Heart left ventricle (tissue), 16 donors: ENCODE measurements around the gene CRB1. TPM values are rescaled to one million over a fixed set of nuclear protein-coding genes. Genes with fewer than 3 reads are reported as not detected.

Source experiments
- ATAC-seq, 4 donors: fragments of 200-7000 bp; cut with Tn5 transposase; one replicate each; pipeline ENCODE4 v1.9.1; 2020 to 2022; ENCODE audit warnings: moderate library complexity in 4 of 4, mild to moderate bottlenecking in 3 of 4, moderate number of reproducible peaks in 1 of 4
- DNase-seq, 5 donors: peaks; one replicate each; pipeline ENCODE4 v3.0.0-alpha.2; 2020
- H3K27ac ChIP-seq, 12 donors: fragments of 200-600 bp; sonication (generic) in 4 of 12; one replicate each; pipeline versions ENCODE4 v1.5.0 to v1.8.0; 2016 to 2022; ENCODE audit warnings: mild to moderate bottlenecking in 2 of 12
- H3K27me3 ChIP-seq, 9 donors: fragments of 200-600 bp; sonication (generic) in 2 of 9; one replicate each; pipeline versions ENCODE4 v1.5.1 to v1.8.0; 2016 to 2022; ENCODE audit warnings: mild to moderate bottlenecking in 3 of 9
- H3K36me3 ChIP-seq, 9 donors: fragments of 200-600 bp; sonication (generic) in 2 of 9; one replicate each; pipeline versions ENCODE4 v1.5.0 to v1.8.0; 2018 to 2022; ENCODE audit warnings: mild to moderate bottlenecking in 2 of 9
- H3K4me1 ChIP-seq, 12 donors: fragments of 200-600 bp; sonication (generic) in 4 of 12; one replicate each; pipeline versions ENCODE4 v1.5.0 to v1.8.0; 2016 to 2022; ENCODE audit warnings: mild to moderate bottlenecking in 3 of 12
- H3K4me3 ChIP-seq, 12 donors: fragments of 200-600 bp; sonication (generic) in 4 of 12; one replicate each; pipeline versions ENCODE4 v1.5.0 to v1.8.0; 2017 to 2022; ENCODE audit warnings: mild to moderate bottlenecking in 9 of 12, moderate library complexity in 4 of 12
- H3K9me3 ChIP-seq, 12 donors: fragments of 200-600 bp; sonication (generic) in 4 of 12; one replicate each; pipeline versions ENCODE4 v1.5.0 to v1.8.0; 2016 to 2022; ENCODE audit warnings: mild to moderate bottlenecking in 1 of 12
- CTCF ChIP-seq, 12 donors: fragments of 200-600 bp; sonication (generic) in 4 of 12; IDR thresholded peaks; one replicate each; pipeline versions ENCODE4 v1.5.0 to v1.8.0; 2018 to 2022; ENCODE audit warnings: antibody characterized with exemption in 12 of 12, mild to moderate bottlenecking in 5 of 12
- POLR2A ChIP-seq, 2 donors: fragments of 450-650 bp; IDR thresholded peaks; one replicate each; pipeline ENCODE4 v1.6.1; 2017; ENCODE audit warnings: antibody characterized with exemption in 2 of 2, mild to moderate bottlenecking in 2 of 2, moderate library complexity in 2 of 2
- WGBS, 4 donors: extraction: QIAGEN DNeasy Blood & Tissue Kit in 2 of 4; methylation state at CpG; one replicate each; pipeline versions ENCODE4 v1.1.5 to v1.1.7; 2013 to 2018; 5-methylcytosine and 5-hydroxymethylcytosine counted together
- intact Hi-C, 10 donors: fragments of 100-400 bp; cut with DNase I; formaldehyde crosslinking; loops; one replicate each; pipeline versions ENCODE4 v1.11.1 to v1.14.2; 2022
- polyA plus RNA-seq, 2 donors: library from polyadenylated mRNA; stranded (reverse); fragments of 200-250 nt; gene quantifications; one replicate each; pipeline ENCODE4 v1.2.3, GENCODE V29; 2013
- total RNA-seq, 9 donors: library from RNA; depleted of rRNA in 2 of 9; stranded (reverse); fragments of >200 nt in 2 of 9; fragmentation: NEBNext Ultra II Directional in 3 of 9; extraction: Animal tissue kit (Norgen Biotek cat#: 25700) in 3 of 9; gene quantifications; one replicate each; pipeline versions ENCODE4 v1.1.0 to v1.2.4, GENCODE V29; 2016 to 2023
- donor health status: ischemic (EF 13 %, LVEDD 7.1; RV severe dilation, severe dysfunction).
- donor health status: healthy with polysubstance abuse.
- donor health status: DM: no; HTN: yes; CAD: no.
- donor health status: DM: no; HTN: no; CAD: no.
- donor health status: ischemic (EF 25% LVEDD 6.9; RV normal size, moderate dysfunction).
- donor health status: ischemic (EF 25% LVEDD 5.7; RV mildly dilated, moderate dysfunction).
- donor health status: healthy.
- donor health status: DM: yes; HTN: yes; CAD: no.
- donor health status: ischemic (EF 35%, LVEDD 5.7; RV mildly dilated, moderate dysfunction).
- donor health status: nonischemic (EF 11% LVEDD 7.7; RV severe dilation, severe dysfunction).
- donor health status: DM: yes; HTN: yes; CAD: no.
- donor health status: PGD.
- donor health status: ischemic (EF 29% LVEDD 5.4; RV normal size, mild dysfunction).
- donor health status: nonischemic (EF 23%, LVEDD 6.1; RV moderate dilation, normal function).

CRB1 gene
- total and polyA plus RNA-seq, 11 donors, result 0.06 to 0.56 (median 0.29) TPM; not detected in 2

- DNase-seq, result no peak
- H3K4me1 ChIP-seq, result no peaks in the 10 kb centered on the region
- WGBS, 4 donors, result 68 to 71% (median 69%) methylated on average over 4 of the region's 4 CpGs
- H3K36me3 ChIP-seq, result peaks cover 0 to 2% (median 0%) of the 10 kb centered on the region in 9 donors
- no peaks in the 10 kb centered on the region for H3K27me3 ChIP-seq
- H3K27ac ChIP-seq, result no peak overlapping the region
- no peak overlapping the region for H3K4me3 ChIP-seq
- TF ChIP-seq POLR2A (IDR thresholded peaks at IDR 0.05) (no peak), CTCF (IDR thresholded peaks at IDR 0.05) (peak; percentile 61 to 88 (median 78))
- intact Hi-C loops, result loop anchor here in 8 of 10 donors (5.0 to 10.0 kb wide), 6 partner anchors 338 to 938 kb away; no protein-coding TSS in a partner anchor
- H3K9me3 ChIP-seq, result no peaks in the 10 kb centered on the region
- ATAC-seq, result no peak
Measured at GRCh38 chr1:197526736-197527371, 258.8 kb downstream of the CRB1 start.

Other genes with a start within 250 kb of the CRB1 start
- not detected for gene F13B, start 201.0 kb upstream of the CRB1 start, total RNA-seq
- gene F13B, start 201.0 kb upstream of the CRB1 start, polyA plus RNA-seq, result not detected
- 1 to 10 TPM in 1 of 9 donors, under 1 TPM in 8; 0.19 to 5.9 (median 0.46) TPM for gene ASPM, start 121.6 kb upstream of the CRB1 start, total RNA-seq
- gene ASPM, start 121.6 kb upstream of the CRB1 start, polyA plus RNA-seq, result under 1 TPM; 0.08 TPM
- 10 to 100 TPM in 4 of 9 donors, 1 to 10 TPM in 5; 5.7 to 12.7 (median 9.6) TPM for gene ZBTB41, start 67.0 kb upstream of the CRB1 start, total RNA-seq
- 1 to 10 TPM; 1.8 to 3.3 TPM for gene ZBTB41, start 67.0 kb upstream of the CRB1 start, polyA plus RNA-seq